HG03442 (cell line): ENCODE measurements around the gene KRTAP10-2.
"Not testable (repeated sequence)": the region's sequence is repeated elsewhere in the genome, so short reads cannot be mapped to it uniquely, and the experiment has no call there.

ENCODE experiments used
- ATAC-seq: cut with Tn5 transposase; IDR thresholded peaks from one replicate; pipeline ENCODE4 v1.9.1; 2021; ENCODE audit warnings: mild to moderate bottlenecking, moderate library complexity; ENCODE audit not compliant: unreplicated experiment

Gene KRTAP10-2

GRCh38 chr21:44583089-44583799 is 31.9 kb upstream of the KRTAP10-2 start:
- ATAC-seq: no peak

GRCh38 chr21:44582055-44582454 is 30.8 kb upstream of the KRTAP10-2 start:
- ATAC-seq: no peak

GRCh38 chr21:44581158-44581557 is 29.9 kb upstream of the KRTAP10-2 start:
- no peak for ATAC-seq

GRCh38 chr21:44580231-44580821 is 29.0 kb upstream of the KRTAP10-2 start, which contains the start of gene KRTAP10-5:
Gene KRTAP10-5 (minus strand): TSS chr21:44580604. CDS start chr21:44580578, 26 bp downstream.
- not testable (repeated sequence) for ATAC-seq

- ATAC-seq: no peak
These were observed 28.5 kb upstream of the KRTAP10-2 start for GRCh38 chr21:44579833-44580144.

GRCh38 chr21:44579056-44579832 is 27.9 kb upstream of the KRTAP10-2 start:
- ATAC-seq: no peak

- no peak for ATAC-seq
These were observed 27.2 kb upstream of the KRTAP10-2 start for GRCh38 chr21:44578371-44579055.

- ATAC-seq: no peak
These were observed 24.7 kb upstream of the KRTAP10-2 start for GRCh38 chr21:44576025-44576420.

- ATAC-seq: no peak
These were observed 24.2 kb upstream of the KRTAP10-2 start for GRCh38 chr21:44575307-44576024.

- no peak for ATAC-seq
These were observed 23.4 kb upstream of the KRTAP10-2 start for GRCh38 chr21:44574457-44575306.

GRCh38 chr21:44573630-44574456 is 22.5 kb upstream of the KRTAP10-2 start, which contains the start of gene KRTAP10-4:
Gene KRTAP10-4 (plus strand): TSS chr21:44573729. CDS start chr21:44573759, 30 bp downstream.
- not testable (repeated sequence) for ATAC-seq

GRCh38 chr21:44572959-44573583 is 21.8 kb upstream of the KRTAP10-2 start:
- no peak for ATAC-seq

- ATAC-seq: no peak
These were observed 20.8 kb upstream of the KRTAP10-2 start for GRCh38 chr21:44571844-44572782.

GRCh38 chr21:44571296-44571695 is 20.0 kb upstream of the KRTAP10-2 start:
- ATAC-seq: no peak

GRCh38 chr21:44569861-44570517 is 18.7 kb upstream of the KRTAP10-2 start:
- ATAC-seq: no peak

GRCh38 chr21:44568667-44569556 is 17.6 kb upstream of the KRTAP10-2 start:
- no peak for ATAC-seq
